Osteocyte (in vitro differentiated cells): ENCODE results near the gene BSPRY. TPM values are rescaled to one million over a fixed set of nuclear protein-coding genes. Genes with fewer than 3 reads are reported as not detected.

Experiments
- DNase-seq: peaks from one replicate; pipeline ENCODE4 v3.0.0; 2021; ENCODE audit warnings: mixed read lengths; ENCODE audit not compliant: unreplicated experiment; ENCODE audit errors: extremely low spot score
- H3K27ac Mint-ChIP-seq: one replicate; pipeline ENCODE4 v1.8.0; 2021; ENCODE audit warnings: mild to moderate bottlenecking, mixed read lengths; ENCODE audit not compliant: unreplicated experiment
- H3K27me3 Mint-ChIP-seq: one replicate; pipeline ENCODE4 v1.8.0; 2021; ENCODE audit warnings: mixed read lengths; ENCODE audit not compliant: unreplicated experiment
- H3K36me3 Mint-ChIP-seq: one replicate; pipeline ENCODE4 v1.8.0; 2021; ENCODE audit warnings: mixed read lengths; ENCODE audit not compliant: unreplicated experiment
- H3K4me1 Mint-ChIP-seq: one replicate; pipeline ENCODE4 v1.8.0; 2021; ENCODE audit warnings: mixed read lengths; ENCODE audit not compliant: unreplicated experiment
- H3K4me3 Mint-ChIP-seq: one replicate; pipeline ENCODE4 v1.8.0; 2021; ENCODE audit warnings: mild to moderate bottlenecking, moderate library complexity, mixed read lengths; ENCODE audit not compliant: unreplicated experiment
- H3K9me3 Mint-ChIP-seq: one replicate; pipeline ENCODE4 v1.8.0; 2021; ENCODE audit warnings: mixed read lengths; ENCODE audit not compliant: unreplicated experiment
- CTCF ChIP-seq: fragments of 200-600 bp; sonication (generic); IDR thresholded peaks from 2 replicates; pipeline ENCODE4 v1.5.0; 2021; ENCODE audit warnings: antibody characterized with exemption, mild to moderate bottlenecking, moderate library complexity
- total RNA-seq: library from RNA; stranded (reverse); gene quantifications from 2 replicates; pipeline ENCODE4 v1.2.1, GENCODE V29; 2021

The BSPRY gene
- total RNA-seq, 1 donor from 2014 or later = not detected

GRCh38 chr9:113352411-113352810 lies 3.1 kb downstream of the BSPRY start:
- Mint-ChIP-seq H3K9me3 (no peaks in the 10 kb centered on the region), H3K4me3 (no peak overlapping the region), H3K27ac (no peak overlapping the region), H3K27me3 (peaks cover 82% of the 10 kb centered on the region), H3K36me3 (no peaks in the 10 kb centered on the region), H3K4me1 (peaks cover 17% of the 10 kb centered on the region)
- no peak for DNase-seq
- TF ChIP-seq CTCF = no peak

- Mint-ChIP-seq H3K9me3 (no peaks in the 10 kb centered on the region), H3K27ac (no peak overlapping the region), H3K27me3 (peaks cover 66% of the 10 kb centered on the region), H3K36me3 (no peaks in the 10 kb centered on the region), H3K4me1 (peaks cover 10% of the 10 kb centered on the region), H3K4me3 (no peak overlapping the region)
- no peak for TF ChIP-seq CTCF
- no peak for DNase-seq
Observed at GRCh38 chr9:113355040-113355596, 5.8 kb downstream of the BSPRY start.

- H3K27me3 Mint-ChIP-seq = peaks cover 51% of the 10 kb centered on the region
- H3K4me1 Mint-ChIP-seq = peaks cover 10% of the 10 kb centered on the region
- no peaks in the 10 kb centered on the region for H3K9me3 Mint-ChIP-seq
- no peak for DNase-seq
- no peak overlapping the region for H3K4me3 Mint-ChIP-seq
- no peak overlapping the region for H3K27ac Mint-ChIP-seq
- H3K36me3 Mint-ChIP-seq = no peaks in the 10 kb centered on the region
- no peak for TF ChIP-seq CTCF
Observed at GRCh38 chr9:113356686-113357292, 7.4 kb downstream of the BSPRY start.

- Mint-ChIP-seq H3K27me3 (peaks cover 31% of the 10 kb centered on the region), H3K36me3 (no peaks in the 10 kb centered on the region), H3K27ac (no peak overlapping the region), H3K4me3 (no peak overlapping the region), H3K9me3 (no peaks in the 10 kb centered on the region), H3K4me1 (peaks cover 10% of the 10 kb centered on the region)
- DNase-seq = no peak
- TF ChIP-seq CTCF = no peak
Observed at GRCh38 chr9:113359385-113359784, 10.0 kb downstream of the BSPRY start.

- H3K4me3 Mint-ChIP-seq = no peak overlapping the region
- DNase-seq = no peak
- TF ChIP-seq CTCF = no peak
- no peaks in the 10 kb centered on the region for H3K36me3 Mint-ChIP-seq
- peaks cover 10% of the 10 kb centered on the region for H3K4me1 Mint-ChIP-seq
- no peaks in the 10 kb centered on the region for H3K9me3 Mint-ChIP-seq
- H3K27me3 Mint-ChIP-seq = peaks cover 21% of the 10 kb centered on the region
- no peak overlapping the region for H3K27ac Mint-ChIP-seq
Observed at GRCh38 chr9:113360242-113360842, 11.0 kb downstream of the BSPRY start.
